MM.1S (cell line): Measurements from ENCODE around the gene PKDCC.

ENCODE experiments used
- DNase-seq: peaks from one replicate; pipeline ENCODE4 v3.0.0-alpha.2; 2015
- H2AFZ ChIP-seq: fragments of 300-600 bp; sonication (generic); 2 replicates; pipeline ENCODE4 v1.6.0; 2016; ENCODE audit warnings: antibody characterized with exemption, low read length
- H3F3A ChIP-seq: fragments of 300-600 bp; sonication (generic); 2 replicates; pipeline ENCODE4 v1.6.1; 2016; ENCODE audit warnings: mild to moderate bottlenecking, antibody characterized with exemption, low read length, moderate library complexity, mixed read lengths; ENCODE audit not compliant: insufficient read depth
- H3K27ac ChIP-seq: fragments of 300-600 bp; sonication (generic); 2 replicates; pipeline ENCODE4 v1.5.1; 2016; ENCODE audit warnings: mild to moderate bottlenecking, low read length
- H3K27me3 ChIP-seq: fragments of 300-600 bp; sonication (generic); replicated peaks from 2 replicates; pipeline ENCODE4 v1.6.0; 2016; ENCODE audit warnings: low read length; ENCODE audit not compliant: insufficient read depth
- H3K36me3 ChIP-seq: fragments of 300-600 bp; sonication (generic); replicated peaks from 2 replicates; pipeline ENCODE4 v1.6.1; 2016; ENCODE audit warnings: mild to moderate bottlenecking, low read length, mixed read lengths; ENCODE audit not compliant: insufficient read depth
- H3K4me1 ChIP-seq: fragments of 300-600 bp; sonication (generic); 2 replicates; pipeline ENCODE4 v1.6.1; 2016; ENCODE audit warnings: low read length, mixed read lengths
- H3K4me2 ChIP-seq: fragments of 300-600 bp; sonication (generic); 2 replicates; pipeline ENCODE4 v1.6.0; 2016; ENCODE audit warnings: low read depth, low read length
- H3K4me3 ChIP-seq: fragments of 300-600 bp; sonication (generic); 2 replicates; pipeline ENCODE4 v1.5.1; 2016; ENCODE audit warnings: low read length, mixed read lengths
- H3K79me2 ChIP-seq: fragments of 300-600 bp; sonication (generic); 2 replicates; pipeline ENCODE4 v1.6.1; 2016; ENCODE audit warnings: mixed run types, low read length, mixed read lengths
- H3K9ac ChIP-seq: fragments of 300-600 bp; sonication (generic); 2 replicates; pipeline ENCODE4 v1.6.1; 2016; ENCODE audit warnings: low read length, mixed read lengths
- H3K9me2 ChIP-seq: fragments of 300-600 bp; sonication (generic); replicated peaks from 2 replicates; pipeline ENCODE4 v1.6.1; 2016; ENCODE audit warnings: mild to moderate bottlenecking, low read length, mixed read lengths; ENCODE audit not compliant: insufficient read depth
- H3K9me3 ChIP-seq: fragments of 300-600 bp; sonication (generic); replicated peaks from 2 replicates; pipeline ENCODE4 v1.6.1; 2016; ENCODE audit warnings: mild to moderate bottlenecking, low read length, mixed read lengths; ENCODE audit not compliant: insufficient read depth
- H4K20me1 ChIP-seq: fragments of 300-600 bp; sonication (generic); 2 replicates; pipeline ENCODE4 v1.6.1; 2016; ENCODE audit warnings: mild to moderate bottlenecking, low read length, moderate library complexity, mixed read lengths; ENCODE audit not compliant: insufficient read depth
- EZH2 ChIP-seq: fragments of 300-600 bp; sonication (generic); optimal IDR thresholded peaks from 2 replicates; pipeline ENCODE3; 2017; ENCODE audit warnings: low read depth, mild to moderate bottlenecking, antibody characterized with exemption, low read length, mixed read lengths
- EZH2phosphoT487 ChIP-seq: fragments of 300-600 bp; sonication (generic); IDR thresholded peaks from 2 replicates; pipeline ENCODE4 v1.6.1; 2018; ENCODE audit warnings: antibody characterized with exemption, low read length
- TF ChIP-seq, protein P1 (sequence below): fragments of 300-600 bp; sonication (generic); IDR thresholded peaks from 2 replicates; pipeline ENCODE4 v1.5.1; 2016; ENCODE audit warnings: antibody characterized with exemption, low read length, mixed read lengths

PKDCC gene

DNA sequence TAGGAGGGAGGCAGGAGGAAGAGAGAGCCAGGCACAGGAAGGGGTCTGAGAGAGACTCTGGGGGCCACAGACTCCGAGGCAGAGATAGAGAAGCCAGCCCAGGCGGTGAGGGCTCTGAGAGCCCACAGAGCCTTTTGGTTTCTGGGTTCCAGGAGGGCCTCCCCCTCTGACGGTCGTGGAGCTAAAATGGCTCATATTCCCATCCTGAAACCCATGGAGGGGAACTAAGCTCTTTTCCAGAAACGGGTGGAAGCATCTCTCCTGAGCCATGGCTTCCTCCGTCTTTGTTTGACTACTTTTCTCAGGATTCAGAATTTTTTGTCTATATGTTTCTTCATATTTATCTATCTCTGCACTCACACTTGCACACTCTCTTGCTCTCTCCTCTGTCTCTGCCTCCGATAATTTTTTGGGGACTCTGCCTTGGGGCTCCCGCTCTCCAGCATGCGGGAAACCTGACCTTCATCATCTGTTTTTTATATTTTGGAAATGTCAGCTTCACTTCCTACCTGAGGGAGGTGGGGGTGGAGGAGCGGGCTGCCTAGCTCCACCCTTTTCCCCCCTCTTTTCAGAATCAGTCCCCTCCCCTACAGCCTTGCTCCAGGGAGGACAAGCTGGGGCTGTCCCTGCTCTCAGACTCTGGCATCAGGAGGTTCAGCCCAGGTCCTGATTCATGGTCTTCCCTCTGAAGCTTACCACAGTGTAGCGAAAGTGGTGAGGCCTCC, 5.0 kb upstream of the PKDCC start:
- no peaks in the 10 kb centered on the region for H3K9me3 ChIP-seq
- H3K9ac ChIP-seq = no peak overlapping the region
- H3K4me2 ChIP-seq = no peak overlapping the region
- H3K9me2 ChIP-seq = no peaks in the 10 kb centered on the region
- H4K20me1 ChIP-seq = no peaks in the 10 kb centered on the region
- H3K36me3 ChIP-seq = no peaks in the 10 kb centered on the region
- DNase-seq = no peak
- H3K4me1 ChIP-seq = no peaks in the 10 kb centered on the region
- H3K27me3 ChIP-seq = peaks cover 4% of the 10 kb centered on the region; the same call in 1 of the 2 replicates
- H3K79me2 ChIP-seq = no peaks in the 10 kb centered on the region
- no peak overlapping the region for H3K27ac ChIP-seq
- no peaks in the 10 kb centered on the region for H3F3A ChIP-seq
- H2AFZ ChIP-seq = no peak overlapping the region
- H3K4me3 ChIP-seq = no peak overlapping the region
- TF ChIP-seq EZH2phosphoT487 = no peak
- TF ChIP-seq, protein P1, sequence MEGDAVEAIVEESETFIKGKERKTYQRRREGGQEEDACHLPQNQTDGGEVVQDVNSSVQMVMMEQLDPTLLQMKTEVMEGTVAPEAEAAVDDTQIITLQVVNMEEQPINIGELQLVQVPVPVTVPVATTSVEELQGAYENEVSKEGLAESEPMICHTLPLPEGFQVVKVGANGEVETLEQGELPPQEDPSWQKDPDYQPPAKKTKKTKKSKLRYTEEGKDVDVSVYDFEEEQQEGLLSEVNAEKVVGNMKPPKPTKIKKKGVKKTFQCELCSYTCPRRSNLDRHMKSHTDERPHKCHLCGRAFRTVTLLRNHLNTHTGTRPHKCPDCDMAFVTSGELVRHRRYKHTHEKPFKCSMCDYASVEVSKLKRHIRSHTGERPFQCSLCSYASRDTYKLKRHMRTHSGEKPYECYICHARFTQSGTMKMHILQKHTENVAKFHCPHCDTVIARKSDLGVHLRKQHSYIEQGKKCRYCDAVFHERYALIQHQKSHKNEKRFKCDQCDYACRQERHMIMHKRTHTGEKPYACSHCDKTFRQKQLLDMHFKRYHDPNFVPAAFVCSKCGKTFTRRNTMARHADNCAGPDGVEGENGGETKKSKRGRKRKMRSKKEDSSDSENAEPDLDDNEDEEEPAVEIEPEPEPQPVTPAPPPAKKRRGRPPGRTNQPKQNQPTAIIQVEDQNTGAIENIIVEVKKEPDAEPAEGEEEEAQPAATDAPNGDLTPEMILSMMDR = no peak
- TF ChIP-seq EZH2 = no peak

DNA sequence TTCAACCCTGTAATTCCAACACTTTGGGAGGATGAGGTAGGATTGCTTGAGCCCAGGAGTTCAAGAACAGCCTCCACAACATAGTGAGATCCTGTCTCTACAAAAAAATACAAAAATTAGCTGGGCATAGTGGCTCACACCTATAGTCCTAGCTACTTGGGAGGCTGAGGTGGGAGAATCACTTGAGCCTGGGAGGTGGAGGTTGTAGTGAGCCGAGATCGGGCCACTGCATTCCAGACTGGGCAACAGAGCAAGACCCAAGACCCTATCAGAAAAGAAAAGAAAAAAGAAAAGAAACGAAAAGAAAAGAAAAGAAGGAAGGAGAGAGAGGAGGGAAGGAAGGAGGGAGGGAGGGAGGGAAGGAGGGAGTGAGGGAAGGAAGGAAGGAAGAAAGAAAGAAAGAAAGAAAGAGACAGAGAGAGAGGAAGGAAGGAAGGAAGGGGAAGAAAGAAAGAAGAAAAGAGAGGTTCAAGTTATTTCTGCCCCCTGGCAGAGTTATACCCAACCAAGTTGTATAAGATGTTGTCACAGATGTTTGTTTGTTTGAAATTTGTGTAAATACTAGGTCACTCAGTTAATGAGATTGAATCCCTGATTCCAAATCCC, 3.9 kb upstream of the PKDCC start:
- Histone ChIP-seq H3K27ac (no peak overlapping the region), H3K36me3 (no peaks in the 10 kb centered on the region), H3K27me3 (peaks cover 4% of the 10 kb centered on the region; the same call in 1 of the 2 replicates), H3K9me3 (no peaks in the 10 kb centered on the region), H4K20me1 (no peaks in the 10 kb centered on the region), H3K4me2 (no peak overlapping the region), H3K9me2 (no peaks in the 10 kb centered on the region), H3F3A (no peaks in the 10 kb centered on the region), H3K4me1 (no peaks in the 10 kb centered on the region), H3K79me2 (no peaks in the 10 kb centered on the region), H3K4me3 (no peak overlapping the region), H2AFZ (no peak overlapping the region), H3K9ac (no peak overlapping the region)
- DNase-seq = no peak
- no peak for TF ChIP-seq EZH2phosphoT487

DNA sequence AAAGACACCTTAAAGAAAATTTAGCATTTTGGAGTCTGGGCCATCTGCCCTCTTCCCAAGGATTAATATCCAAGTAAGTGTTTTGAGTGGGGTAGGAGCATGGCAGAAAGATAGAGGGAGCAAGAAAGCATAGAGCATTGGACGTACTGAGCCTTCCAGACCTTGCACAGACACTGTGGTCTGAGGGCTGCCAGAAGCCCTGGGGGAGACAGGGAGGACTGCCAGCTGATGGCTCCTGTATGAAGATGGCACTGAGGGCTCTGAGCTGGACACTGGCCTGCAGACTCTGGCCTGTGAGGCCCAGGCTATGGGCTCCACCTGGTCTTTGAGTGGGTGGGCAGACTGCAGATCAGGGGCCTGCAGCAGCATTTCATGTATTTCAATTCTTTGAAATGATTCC, 2.9 kb upstream of the PKDCC start:
- H3K79me2 ChIP-seq = no peaks in the 10 kb centered on the region
- no peak overlapping the region for H3K4me3 ChIP-seq
- H3K4me1 ChIP-seq = no peaks in the 10 kb centered on the region
- H4K20me1 ChIP-seq = no peaks in the 10 kb centered on the region
- TF ChIP-seq, protein P1 = no peak
- TF ChIP-seq EZH2phosphoT487 (no peak), EZH2 (no peak)
- no peak overlapping the region for H2AFZ ChIP-seq
- no peak overlapping the region for H3K27ac ChIP-seq
- no peaks in the 10 kb centered on the region for H3F3A ChIP-seq
- no peak overlapping the region for H3K9ac ChIP-seq
- no peaks in the 10 kb centered on the region for H3K36me3 ChIP-seq
- H3K9me3 ChIP-seq = no peaks in the 10 kb centered on the region
- peaks cover 4% of the 10 kb centered on the region; the same call in 1 of the 2 replicates for H3K27me3 ChIP-seq
- H3K4me2 ChIP-seq = no peak overlapping the region
- H3K9me2 ChIP-seq = no peaks in the 10 kb centered on the region
- no peak for DNase-seq

DNA sequence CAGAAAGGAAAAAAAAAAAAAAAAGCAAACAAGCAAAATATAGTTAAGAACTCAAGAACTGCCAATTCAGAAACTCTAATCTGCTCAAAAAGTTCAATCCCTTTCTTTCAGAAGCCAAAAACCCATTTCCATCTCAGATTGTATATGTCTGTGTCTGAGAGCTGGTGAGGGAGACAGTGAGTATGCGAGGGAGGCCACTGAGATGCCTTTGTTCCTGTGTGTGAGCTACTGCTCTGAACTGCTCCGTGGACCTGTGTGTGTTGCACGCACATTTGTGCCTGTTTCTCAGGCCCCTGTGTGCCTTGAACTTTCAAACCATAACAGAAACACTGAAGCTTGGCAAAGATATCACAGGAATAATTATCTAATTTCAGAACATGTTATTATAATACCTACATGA, 2.5 kb upstream of the PKDCC start:
- Histone ChIP-seq H4K20me1 (no peaks in the 10 kb centered on the region), H3K27ac (no peak overlapping the region)

More for the DNA sequence above, 2.5 kb upstream of the PKDCC start:
- DNase-seq = no peak
- Histone ChIP-seq H3K4me3 (no peak overlapping the region), H3K9me3 (no peaks in the 10 kb centered on the region), H3K9ac (no peak overlapping the region), H3K79me2 (no peaks in the 10 kb centered on the region), H3K27me3 (peaks cover 4% of the 10 kb centered on the region; the same call in 1 of the 2 replicates), H3K36me3 (no peaks in the 10 kb centered on the region), H3K4me1 (no peaks in the 10 kb centered on the region), H3F3A (no peaks in the 10 kb centered on the region), H3K4me2 (no peak overlapping the region), H2AFZ (no peak overlapping the region), H3K9me2 (no peaks in the 10 kb centered on the region)
- TF ChIP-seq, protein P1 = no peak
- TF ChIP-seq EZH2 = no peak
